OCI-LY7 (cell line): Measurements from ENCODE around the gene ABHD18. TPM values are rescaled to one million over a fixed set of nuclear protein-coding genes. Genes with fewer than 3 reads are reported as not detected.
A peak's percentile ranks its signal among the peaks of the same experiment; 100 is the strongest.
"Not testable (repeated sequence)": the region's sequence is repeated elsewhere in the genome, so short reads cannot be mapped to it uniquely, and the experiment has no call there.

ENCODE experiments used
- BruUV-seq: library from RNA; stranded (reverse); fragments of 400-500 nt; replicated peaks from 2 replicates; lab custom pipeline; 2021; lab: Mats Ljungman, UMichigan
- CTCF ChIA-PET: fragments of 300-600 bp; sonication (Branson Sonifier 250); formaldehyde crosslinking; loops from one replicate; lab custom pipeline; 2022; ENCODE audit warnings: antibody characterized with exemption; ENCODE audit not compliant: unreplicated experiment; lab: Charles Lee
- POLR2A ChIA-PET: fragments of 300-600 bp; sonication (Branson Sonifier 250); formaldehyde crosslinking; loops from one replicate; lab custom pipeline; 2022; ENCODE audit warnings: antibody characterized with exemption; lab: Charles Lee
- DNase-seq: peaks from one replicate; pipeline ENCODE4 v3.0.0-alpha.2; 2015; ENCODE audit warnings: low spot score
- H2AFZ ChIP-seq: fragments of 200-600 bp; sonication (generic), shearing (Covaris generic); 2 replicates; pipeline ENCODE4 v1.6.1; 2014; ENCODE audit warnings: mild to moderate bottlenecking, antibody characterized with exemption, low read length, moderate library complexity
- H3K27ac ChIP-seq: fragments of 200-600 bp; sonication (generic); 2 replicates; pipeline ENCODE4 v1.5.1; 2014; ENCODE audit warnings: mixed run types, low read depth, mild to moderate bottlenecking, moderate library complexity, low read length, inconsistent platforms; ENCODE audit not compliant: poor library complexity, severe bottlenecking
- H3K36me3 ChIP-seq: fragments of 200-600 bp; sonication (generic); 2 replicates; pipeline ENCODE4 v1.6.1; 2014; ENCODE audit warnings: mild to moderate bottlenecking, antibody characterized with exemption, low read length, moderate library complexity, mixed read lengths; ENCODE audit not compliant: insufficient read depth
- H3K4me1 ChIP-seq: fragments of 200-600 bp; sonication (generic); 2 replicates; pipeline ENCODE4 v1.5.1; 2014; ENCODE audit warnings: mild to moderate bottlenecking, low read length; ENCODE audit not compliant: insufficient read depth, poor library complexity, severe bottlenecking
- H3K4me2 ChIP-seq: fragments of 200-600 bp; sonication (generic); 2 replicates; pipeline ENCODE4 v1.6.1; 2014; ENCODE audit warnings: mild to moderate bottlenecking, low read length
- H3K4me3 ChIP-seq: fragments of 200-600 bp; sonication (generic); 2 replicates; pipeline ENCODE4 v1.5.1; 2014; ENCODE audit warnings: mild to moderate bottlenecking, low read depth, low read length; ENCODE audit not compliant: poor library complexity, severe bottlenecking
- H3K79me2 ChIP-seq: fragments of 200-600 bp; sonication (generic); 2 replicates; pipeline ENCODE4 v1.6.1; 2016; ENCODE audit warnings: low read depth, mild to moderate bottlenecking, low read length, moderate library complexity, mixed read lengths; ENCODE audit not compliant: insufficient read depth
- H3K9me2 ChIP-seq: fragments of 200-600 bp; sonication (generic); 2 replicates; pipeline ENCODE4 v1.6.1; 2016; ENCODE audit warnings: mild to moderate bottlenecking, low read length, mixed read lengths; ENCODE audit not compliant: insufficient read depth
- H3K9me3 ChIP-seq: fragments of 200-600 bp; sonication (generic); 2 replicates; pipeline ENCODE4 v1.6.1; 2014; ENCODE audit warnings: mild to moderate bottlenecking, mixed run types, low read length, mixed read lengths
- H4K20me1 ChIP-seq: fragments of 200-600 bp; sonication (generic); 2 replicates; pipeline ENCODE4 v1.6.1; 2014; ENCODE audit warnings: mild to moderate bottlenecking, antibody characterized with exemption, low read length, moderate library complexity, mixed read lengths; ENCODE audit not compliant: insufficient read depth
- EZH2phosphoT487 ChIP-seq: fragments of 200-600 bp; sonication (generic); IDR thresholded peaks from 2 replicates; pipeline ENCODE4 v1.6.1; 2018; ENCODE audit warnings: low read depth, borderline replicate concordance, mild to moderate bottlenecking, mixed run types, antibody characterized with exemption, low read length, moderate library complexity, mixed read lengths
- intact Hi-C: fragments of 100-400 bp; cut with micrococcal nuclease; formaldehyde crosslinking; loops from one replicate; pipeline ENCODE4 v1.10.0; 2022; ENCODE audit not compliant: unreplicated experiment
- total RNA-seq, 2 experiments: library from RNA; depleted of rRNA in 1 of 2; stranded (reverse); fragments of >200 nt in 1 of 2; shearing (Covaris generic) in 1 of 2; gene quantifications; 2 replicates each; pipeline ENCODE4 v1.2.3, GENCODE V29; 2014 to 2022
- TF ChIP-seq, protein P1 (sequence below): fragments of 200-600 bp; sonication (generic); conservative IDR thresholded peaks from 2 replicates; pipeline ENCODE4 v1.5.1; 2014; ENCODE audit warnings: mild to moderate bottlenecking, antibody characterized with exemption, low read length, moderate library complexity, mixed read lengths

ABHD18 gene
- total RNA-seq, 2 experiments from 2014 or later: 10.4 to 12.7 TPM

GRCh38 chr4:128060699-128061565 lies 95.7 kb downstream of the ABHD18 start, which contains the start of gene LARP1B:
Gene LARP1B (plus strand): TSS chr4:128061312. CDS start chr4:128074952, 13,640 bp downstream.
- TF ChIP-seq, protein P1, sequence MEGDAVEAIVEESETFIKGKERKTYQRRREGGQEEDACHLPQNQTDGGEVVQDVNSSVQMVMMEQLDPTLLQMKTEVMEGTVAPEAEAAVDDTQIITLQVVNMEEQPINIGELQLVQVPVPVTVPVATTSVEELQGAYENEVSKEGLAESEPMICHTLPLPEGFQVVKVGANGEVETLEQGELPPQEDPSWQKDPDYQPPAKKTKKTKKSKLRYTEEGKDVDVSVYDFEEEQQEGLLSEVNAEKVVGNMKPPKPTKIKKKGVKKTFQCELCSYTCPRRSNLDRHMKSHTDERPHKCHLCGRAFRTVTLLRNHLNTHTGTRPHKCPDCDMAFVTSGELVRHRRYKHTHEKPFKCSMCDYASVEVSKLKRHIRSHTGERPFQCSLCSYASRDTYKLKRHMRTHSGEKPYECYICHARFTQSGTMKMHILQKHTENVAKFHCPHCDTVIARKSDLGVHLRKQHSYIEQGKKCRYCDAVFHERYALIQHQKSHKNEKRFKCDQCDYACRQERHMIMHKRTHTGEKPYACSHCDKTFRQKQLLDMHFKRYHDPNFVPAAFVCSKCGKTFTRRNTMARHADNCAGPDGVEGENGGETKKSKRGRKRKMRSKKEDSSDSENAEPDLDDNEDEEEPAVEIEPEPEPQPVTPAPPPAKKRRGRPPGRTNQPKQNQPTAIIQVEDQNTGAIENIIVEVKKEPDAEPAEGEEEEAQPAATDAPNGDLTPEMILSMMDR: 0 out of 2 replicates have a peak, but pooled peaks have one; percentile 13
- no peak for TF ChIP-seq EZH2phosphoT487
- Histone ChIP-seq H2AFZ (peak within 1 kb of the TSS; percentile 99), H3K4me2 (peak within 1 kb of the TSS; percentile 84), H4K20me1 (no peaks in the 10 kb centered on the region), H3K9me2 (no peaks in the 10 kb centered on the region), H3K27ac (peak within 1 kb of the TSS; percentile 81), H3K4me3 (peak within 1 kb of the TSS; percentile 82), H3K9me3 (no peaks in the 10 kb centered on the region), H3K36me3 (no peaks in the 10 kb centered on the region), H3K4me1 (peaks cover 15% of the 10 kb centered on the region), H3K79me2 (peaks cover 21% of the 10 kb centered on the region; the same call in 1 of the 2 replicates)
- DNase-seq: peak; percentile 94
- intact Hi-C loops: loop anchor here (1.0 to 5.0 kb wide), 5 partner anchors 96 to 1031 kb away; partner anchors contain the start of genes ABHD18, MFSD8, PGRMC2 and PLK4
- ChIA-PET POLR2A (interaction anchor here (0.5 to 2.1 kb wide), 14 partner anchors 12 to 1498 kb away, joined by 3 to 12 read pairs (median 4); partner anchors contain the start of genes ABHD18 and MFSD8), CTCF (no interaction called here)
- BruUV-seq: no TSS peak

GRCh38 chr4:128061566-128062536 lies 96.6 kb downstream of the ABHD18 start:
- no TSS peak for BruUV-seq
- peak overlapping the region; percentile 81 for H3K27ac ChIP-seq
- H3K36me3 ChIP-seq: no peaks in the 10 kb centered on the region
- intact Hi-C loops: loop anchor here (1.0 to 5.0 kb wide), 5 partner anchors 97 to 1030 kb away; partner anchors contain the start of genes ABHD18, MFSD8, PGRMC2 and PLK4
- ChIA-PET CTCF (no interaction called here), POLR2A (interaction anchor here (0.6 to 2.1 kb wide), 11 partner anchors 13 to 228 kb away, joined by 3 to 12 read pairs (median 4); partner anchors contain the start of genes ABHD18 and MFSD8)
- DNase-seq: peak; percentile 79
- H4K20me1 ChIP-seq: no peaks in the 10 kb centered on the region
- peak overlapping the region; percentile 66 for H2AFZ ChIP-seq
- H3K4me3 ChIP-seq: peak overlapping the region; percentile 82
- peak overlapping the region; percentile 84 for H3K4me2 ChIP-seq
- peaks cover 21% of the 10 kb centered on the region; the same call in 1 of the 2 replicates for H3K79me2 ChIP-seq
- no peak for TF ChIP-seq EZH2phosphoT487
- TF ChIP-seq, protein P1: peak; percentile 48
- no peaks in the 10 kb centered on the region for H3K9me2 ChIP-seq
- peaks cover 15% of the 10 kb centered on the region for H3K4me1 ChIP-seq
- H3K9me3 ChIP-seq: no peaks in the 10 kb centered on the region

DNA sequence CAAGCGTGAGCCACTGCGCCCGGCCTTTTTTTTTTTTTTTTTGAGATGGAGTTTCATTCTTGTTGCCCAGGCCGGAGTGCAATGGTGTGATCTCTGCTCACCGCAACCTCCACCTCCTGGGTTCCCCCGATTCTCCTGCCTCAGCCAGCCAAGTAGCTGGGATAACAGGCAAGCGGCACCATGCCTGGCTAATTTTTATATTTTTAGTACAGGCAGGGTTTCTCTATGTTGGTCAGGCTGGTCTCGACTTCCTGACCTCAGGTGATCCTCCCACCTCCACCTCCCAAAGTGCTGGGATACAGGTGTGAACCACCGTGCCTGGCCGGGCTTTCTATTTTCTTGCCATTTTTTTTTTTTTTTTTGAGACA lies 101.2 kb downstream of the ABHD18 start:
- BruUV-seq, H3K4me1 ChIP-seq, intact Hi-C loops, DNase-seq, H3K4me2 ChIP-seq, H3K9me2 ChIP-seq, H3K9me3 ChIP-seq, CTCF ChIA-PET, H4K20me1 ChIP-seq, H3K27ac ChIP-seq, H3K36me3 ChIP-seq, H3K4me3 ChIP-seq, H2AFZ ChIP-seq: not testable (repeated sequence)
- peaks cover 27% of the 10 kb centered on the region; the same call in 1 of the 2 replicates for H3K79me2 ChIP-seq
- POLR2A ChIA-PET: interaction anchor here (0.7 to 1.1 kb wide), 3 partner anchors 15 to 49 kb away, joined by 3 to 4 read pairs (median 3); no protein-coding TSS in a partner anchor
